Suprapubic skin (tissue), 4 donors: Measurements from ENCODE around the gene OR8B8.

Source experiments
- CTCF ChIP-seq, 2 donors: fragments of 200-600 bp in 1 of 2; fragments of 450-650 bp in 1 of 2; sonication (generic) in 1 of 2; IDR thresholded peaks; one replicate each; pipeline ENCODE4 v1.5.1; 2016 to 2019; ENCODE audit warnings: antibody characterized with exemption in 2 of 2, mild to moderate bottlenecking in 1 of 2, moderate library complexity in 1 of 2
- EP300 ChIP-seq: sonication (generic); formaldehyde crosslinking; IDR thresholded peaks from one replicate; pipeline ENCODE4 v1.6.1; 2017; ENCODE audit warnings: antibody characterized with exemption
- POLR2A ChIP-seq, 2 donors: fragments of 450-650 bp; IDR thresholded peaks; one replicate each; pipeline ENCODE4 v1.6.1; 2017; ENCODE audit warnings: antibody characterized with exemption in 2 of 2, mild to moderate bottlenecking in 2 of 2, moderate library complexity in 2 of 2
- POLR2AphosphoS5 ChIP-seq, 3 donors: sonication (generic); formaldehyde crosslinking; IDR thresholded peaks; one replicate each; pipeline ENCODE4 v1.6.1; 2017; ENCODE audit warnings: antibody characterized with exemption in 3 of 3

- TF ChIP-seq CTCF (IDR thresholded peaks at IDR 0.05) (no peak), POLR2AphosphoS5 (IDR thresholded peaks at IDR 0.05) (no peak), EP300 (no peak), POLR2A (IDR thresholded peaks at IDR 0.05) (no peak)
These were observed 29.3 kb upstream of the OR8B8 start for GRCh38 chr11:124474779-124475178.
